Natural killer cell (primary cell): ENCODE data around the gene LRRC61. TPM values are rescaled to one million over a fixed set of nuclear protein-coding genes. Genes with fewer than 3 reads are reported as not detected.
"Not testable (repeated sequence)": the region's sequence is repeated elsewhere in the genome, so short reads cannot be mapped to it uniquely, and the experiment has no call there.

ENCODE experiments used
- ATAC-seq, 3 donors: fragments of 150-1000 bp in 2 of 3; fragments of 200-7000 bp in 1 of 3; cut with Tn5 transposase; 1 replicate in 1 of 3; 2 replicates in 2 of 3; pipeline ENCODE4 v1.10.0; 2021; ENCODE audit warnings: mild to moderate bottlenecking in 2 of 3, moderate library complexity in 2 of 3
- DNase-seq, 2 donors: peaks; one replicate each; pipeline versions ENCODE4 v3.0.0 to v3.0.0-alpha.2; 2013 to 2021; ENCODE audit warnings: mixed read lengths in 1 of 2
- H3K27ac ChIP-seq: one replicate; pipeline ENCODE4 v1.5.1; 2013; ENCODE audit warnings: mild to moderate bottlenecking, low read length
- H3K27me3 ChIP-seq: one replicate; pipeline ENCODE4 v1.6.1; 2013; ENCODE audit warnings: low read length; ENCODE audit not compliant: control insufficient read depth, insufficient read depth
- H3K36me3 ChIP-seq: one replicate; pipeline ENCODE4 v1.6.1; 2013; ENCODE audit warnings: low read length; ENCODE audit not compliant: control insufficient read depth, insufficient read depth
- H3K4me1 ChIP-seq: one replicate; pipeline ENCODE4 v1.6.1; 2013; ENCODE audit warnings: low read length; ENCODE audit not compliant: control insufficient read depth, insufficient read depth
- H3K4me3 ChIP-seq: one replicate; pipeline ENCODE4 v1.5.1; 2013; ENCODE audit warnings: low read length
- H3K9me3 ChIP-seq: one replicate; pipeline ENCODE4 v1.6.1; 2013; ENCODE audit warnings: low read length; ENCODE audit not compliant: control insufficient read depth, insufficient read depth
- H3K27ac Mint-ChIP-seq, 2 donors: one replicate each; pipeline ENCODE4 v1.8.0; 2022; ENCODE audit warnings: mild to moderate bottlenecking in 2 of 2, mixed read lengths in 2 of 2, moderate library complexity in 1 of 2
- H3K27me3 Mint-ChIP-seq, 2 donors: one replicate each; pipeline ENCODE4 v1.8.0; 2022; ENCODE audit warnings: low read depth in 2 of 2, mixed read lengths in 2 of 2
- H3K36me3 Mint-ChIP-seq: one replicate; pipeline ENCODE4 v1.8.0; 2022; ENCODE audit warnings: mixed read lengths
- H3K4me1 Mint-ChIP-seq, 2 donors: one replicate each; pipeline ENCODE4 v1.8.0; 2022; ENCODE audit warnings: mixed read lengths in 2 of 2
- H3K4me3 Mint-ChIP-seq: one replicate; pipeline ENCODE4 v1.8.0; 2022; ENCODE audit warnings: mild to moderate bottlenecking, moderate library complexity, mixed read lengths
- H3K9me3 Mint-ChIP-seq, 2 donors: one replicate each; pipeline ENCODE4 v1.8.0; 2022; ENCODE audit warnings: mixed read lengths in 2 of 2
- CTCF ChIP-seq: fragments of 200-600 bp; IDR thresholded peaks from one replicate; pipeline ENCODE4 v1.8.0; 2022; ENCODE audit warnings: antibody characterized with exemption
- WGBS: methylation state at CpG from one replicate; pipeline ENCODE4 v1.1.7; 2013; ENCODE audit warnings: missing lambda C conversion rate; ENCODE audit not compliant: insufficient coverage; 5-methylcytosine and 5-hydroxymethylcytosine counted together
- intact Hi-C: fragments of 100-400 bp; cut with micrococcal nuclease; formaldehyde crosslinking; loops from one replicate; pipeline ENCODE4 v1.14.2; 2022
- total RNA-seq, 4 donors: library from RNA; stranded (reverse); fragments of 120-200 nt in 1 of 4; gene quantifications; one replicate each; pipeline versions ENCODE4 v1.2.3 to v1.2.4, GENCODE V29; 2013 to 2022

LRRC61 gene
- 10 to 100 TPM in 2 of 3 donors, 1 to 10 TPM in 1; 7.3 to 16.7 (median 13.7) TPM for total RNA-seq
- 12.2 TPM for total RNA-seq (2013)

- Mint-ChIP-seq H3K36me3 (peaks cover under 1% of the 10 kb centered on the region), H3K27me3 (no peaks in the 10 kb centered on the region), H3K9me3 (no peaks in the 10 kb centered on the region), H3K4me1 (peaks cover 30 to 34% of the 10 kb centered on the region in 2 donors), H3K27ac (peak within 1 kb of the TSS; percentile 93 to 94), H3K4me3 (peak within 1 kb of the TSS; percentile 96)
- Histone ChIP-seq H3K27ac (peak within 1 kb of the TSS; percentile 94), H3K4me1 (peaks cover 25% of the 10 kb centered on the region), H3K4me3 (peak within 1 kb of the TSS; percentile 88), H3K9me3 (no peaks in the 10 kb centered on the region), H3K27me3 (no peaks in the 10 kb centered on the region), H3K36me3 (peaks cover 17% of the 10 kb centered on the region)
- intact Hi-C loops = no loop called here
- DNase-seq = peak; percentile 44 to 79
- TF ChIP-seq CTCF = peak; percentile 19
- 4% methylated on average over 82 of the region's 82 CpGs for WGBS
- peak; percentile 68 to 69 (median 69) for ATAC-seq
Measured at GRCh38 chr7:150322833-150323681, at the start of gene LRRC61, which contains the start of gene ACTR3C. Gene LRRC61, plus strand, starts transcription at chr7:150323355. Its CDS starts 13,507 bp downstream, at chr7:150336862. Gene ACTR3C, minus strand, starts transcription at chr7:150323545. Its CDS starts 28,249 bp downstream, at chr7:150295296.

- ATAC-seq (peak; percentile 80 to 85 (median 81)), DNase-seq (peak in 1 of 2 donors; percentile 65)
- H3K36me3 ChIP-seq, H3K27me3 ChIP-seq, H3K4me1 Mint-ChIP-seq, H3K27me3 Mint-ChIP-seq, H3K4me1 ChIP-seq, H3K4me3 ChIP-seq, H3K4me3 Mint-ChIP-seq, H3K36me3 Mint-ChIP-seq, H3K9me3 Mint-ChIP-seq, H3K27ac Mint-ChIP-seq, H3K27ac ChIP-seq, H3K9me3 ChIP-seq: not testable (repeated sequence)
- WGBS = 67% methylated on average over 6 of the region's 6 CpGs
- peak; percentile 76 for TF ChIP-seq CTCF
- intact Hi-C loops = loop anchor here (10.0 kb wide), 1 partner anchor 611 kb away; no protein-coding TSS in a partner anchor
Measured at GRCh38 chr7:150276132-150276695, 46.9 kb upstream of the LRRC61 start.

- not testable (repeated sequence) for H3K27ac Mint-ChIP-seq, H3K27ac ChIP-seq, H3K36me3 ChIP-seq, H3K36me3 Mint-ChIP-seq, H3K27me3 ChIP-seq, H3K4me1 ChIP-seq, H3K9me3 Mint-ChIP-seq, H3K4me3 Mint-ChIP-seq, H3K4me1 Mint-ChIP-seq, ATAC-seq, H3K9me3 ChIP-seq, H3K4me3 ChIP-seq, H3K27me3 Mint-ChIP-seq, DNase-seq
- intact Hi-C loops = loop anchor here (10.0 kb wide), 1 partner anchor 614 kb away; no protein-coding TSS in a partner anchor
- 84% methylated on average over 8 of the region's 11 CpGs for WGBS
Measured at GRCh38 chr7:150278383-150278782, 44.8 kb upstream of the LRRC61 start.

GRCh38 chr7:150281681-150282403, 41.3 kb upstream of the LRRC61 start:
- H3K4me1 ChIP-seq, H3K27me3 Mint-ChIP-seq, H3K4me1 Mint-ChIP-seq, H3K36me3 ChIP-seq, ATAC-seq, H3K27me3 ChIP-seq, H3K4me3 ChIP-seq, H3K9me3 Mint-ChIP-seq, intact Hi-C loops, H3K4me3 Mint-ChIP-seq, H3K27ac ChIP-seq, H3K36me3 Mint-ChIP-seq, H3K9me3 ChIP-seq, H3K27ac Mint-ChIP-seq, DNase-seq: not testable (repeated sequence)
- WGBS = 75% methylated on average over 7 of the region's 25 CpGs

- H3K4me1 ChIP-seq, H3K27ac Mint-ChIP-seq, DNase-seq, H3K27me3 ChIP-seq, H3K27me3 Mint-ChIP-seq, H3K36me3 Mint-ChIP-seq, H3K4me3 ChIP-seq, H3K4me1 Mint-ChIP-seq, H3K27ac ChIP-seq, H3K9me3 Mint-ChIP-seq, H3K4me3 Mint-ChIP-seq, H3K9me3 ChIP-seq, H3K36me3 ChIP-seq, ATAC-seq, intact Hi-C loops: not testable (repeated sequence)
- WGBS = no CpG with 5 or more reads among the region's 3 CpGs
Measured at GRCh38 chr7:150283111-150283510, 40.0 kb upstream of the LRRC61 start.

- H3K9me3 Mint-ChIP-seq, H3K36me3 ChIP-seq, H3K4me1 Mint-ChIP-seq, H3K4me3 ChIP-seq, H3K36me3 Mint-ChIP-seq, H3K27ac ChIP-seq, H3K27me3 Mint-ChIP-seq, H3K4me1 ChIP-seq, H3K4me3 Mint-ChIP-seq, DNase-seq, H3K27ac Mint-ChIP-seq, intact Hi-C loops, H3K9me3 ChIP-seq, H3K27me3 ChIP-seq, ATAC-seq: not testable (repeated sequence)
- WGBS = no CpG with 5 or more reads among the region's 6 CpGs
Measured at GRCh38 chr7:150283608-150284007, 39.5 kb upstream of the LRRC61 start.
